AG09309 (cell line): ENCODE measurements around the gene GMCL2.

Experiments
- DNase-seq: peaks from one replicate; pipeline ENCODE4 v3.0.0-alpha.2; 2010; ENCODE audit warnings: low read depth
- H3K4me3 ChIP-seq: 2 replicates; pipeline ENCODE4 v1.5.1; 2011; ENCODE audit warnings: mild to moderate bottlenecking, low read depth, low read length, moderate library complexity; ENCODE audit not compliant: control insufficient read depth
- TF ChIP-seq, protein P1 (sequence below): IDR thresholded peaks from 2 replicates; pipeline ENCODE4 v1.5.1; 2011; ENCODE audit warnings: mild to moderate bottlenecking, low read depth, low read length, inconsistent platforms; ENCODE audit not compliant: insufficient read depth, control insufficient read depth; ENCODE audit errors: missing control alignments

Gene GMCL2

GRCh38 chr5:178180141-178180863 lies 6.9 kb downstream of the GMCL2 start:
- TF ChIP-seq, protein P1, sequence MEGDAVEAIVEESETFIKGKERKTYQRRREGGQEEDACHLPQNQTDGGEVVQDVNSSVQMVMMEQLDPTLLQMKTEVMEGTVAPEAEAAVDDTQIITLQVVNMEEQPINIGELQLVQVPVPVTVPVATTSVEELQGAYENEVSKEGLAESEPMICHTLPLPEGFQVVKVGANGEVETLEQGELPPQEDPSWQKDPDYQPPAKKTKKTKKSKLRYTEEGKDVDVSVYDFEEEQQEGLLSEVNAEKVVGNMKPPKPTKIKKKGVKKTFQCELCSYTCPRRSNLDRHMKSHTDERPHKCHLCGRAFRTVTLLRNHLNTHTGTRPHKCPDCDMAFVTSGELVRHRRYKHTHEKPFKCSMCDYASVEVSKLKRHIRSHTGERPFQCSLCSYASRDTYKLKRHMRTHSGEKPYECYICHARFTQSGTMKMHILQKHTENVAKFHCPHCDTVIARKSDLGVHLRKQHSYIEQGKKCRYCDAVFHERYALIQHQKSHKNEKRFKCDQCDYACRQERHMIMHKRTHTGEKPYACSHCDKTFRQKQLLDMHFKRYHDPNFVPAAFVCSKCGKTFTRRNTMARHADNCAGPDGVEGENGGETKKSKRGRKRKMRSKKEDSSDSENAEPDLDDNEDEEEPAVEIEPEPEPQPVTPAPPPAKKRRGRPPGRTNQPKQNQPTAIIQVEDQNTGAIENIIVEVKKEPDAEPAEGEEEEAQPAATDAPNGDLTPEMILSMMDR = no peak
- H3K4me3 ChIP-seq = no peak overlapping the region
- DNase-seq = no peak

DNA sequence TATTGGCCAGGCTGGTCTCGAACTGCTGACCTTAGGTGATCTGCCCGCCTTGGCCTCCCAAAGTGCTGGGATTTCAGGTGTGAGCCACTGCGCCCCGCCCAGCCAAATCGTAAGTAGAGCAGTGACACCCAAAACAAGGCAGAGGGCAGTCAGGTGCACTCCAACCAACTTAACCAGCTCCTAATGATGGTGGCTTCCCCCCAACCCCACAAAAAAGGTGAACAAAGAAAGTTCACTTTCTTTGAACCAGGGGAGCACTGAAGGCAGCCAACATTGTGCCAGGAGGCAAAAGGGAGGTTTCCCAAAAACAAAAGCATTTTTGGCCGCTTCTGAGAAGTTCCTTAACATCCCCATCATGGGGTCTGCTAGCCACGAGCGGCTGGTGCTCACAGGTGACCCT lies 9.6 kb downstream of the GMCL2 start:
- no peak for DNase-seq
- TF ChIP-seq, protein P1 = no peak
- H3K4me3 ChIP-seq = no peak overlapping the region

GRCh38 chr5:178176791-178177190 lies 10.4 kb downstream of the GMCL2 start:
- TF ChIP-seq, protein P1 = no peak
- DNase-seq = no peak

DNA sequence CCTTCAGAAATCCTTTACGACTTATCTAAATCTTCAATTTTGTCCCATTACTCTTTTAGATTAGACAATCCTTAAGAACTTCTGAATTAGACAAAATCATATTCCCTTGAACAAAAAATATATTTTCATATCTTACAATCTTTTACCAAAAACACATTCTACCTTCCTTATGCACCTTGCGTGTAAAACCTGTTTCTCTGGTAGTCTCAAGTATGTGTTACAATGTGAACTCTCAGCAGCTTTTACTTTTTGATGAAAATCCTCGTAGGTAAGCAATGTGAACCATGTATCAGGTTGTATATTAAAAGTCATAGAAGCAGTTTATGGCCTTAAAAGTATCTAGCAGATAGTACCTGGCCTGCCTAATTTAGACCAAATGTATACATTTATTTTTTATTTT lies 12.7 kb downstream of the GMCL2 start:
- TF ChIP-seq, protein P1 = no peak
- H3K4me3 ChIP-seq = no peak overlapping the region
- no peak for DNase-seq

More at GRCh38 chr5:178176791-178177190, 10.4 kb downstream of the GMCL2 start:
- H3K4me3 ChIP-seq = no peak overlapping the region

DNA sequence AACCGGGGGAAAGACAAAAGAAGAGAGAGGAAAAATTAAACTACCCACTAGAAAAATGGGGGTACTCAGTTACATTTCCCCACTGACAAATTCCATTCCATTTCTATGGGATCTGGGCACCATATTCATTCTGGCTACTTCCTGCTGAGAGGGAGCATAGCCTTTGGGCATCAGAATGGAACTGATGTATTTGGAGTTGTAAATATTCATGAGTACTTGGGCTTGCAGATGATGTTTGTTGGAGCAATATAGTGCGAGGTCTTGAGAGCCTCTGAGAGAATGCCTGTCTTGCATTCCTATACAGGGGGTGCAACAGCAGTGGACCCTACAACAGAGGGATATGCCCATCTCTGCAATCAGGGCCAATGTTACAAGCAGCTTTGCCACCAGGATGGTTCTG lies 16.7 kb downstream of the GMCL2 start:
- TF ChIP-seq, protein P1 = no peak
- no peak for DNase-seq
- no peak overlapping the region for H3K4me3 ChIP-seq

DNA sequence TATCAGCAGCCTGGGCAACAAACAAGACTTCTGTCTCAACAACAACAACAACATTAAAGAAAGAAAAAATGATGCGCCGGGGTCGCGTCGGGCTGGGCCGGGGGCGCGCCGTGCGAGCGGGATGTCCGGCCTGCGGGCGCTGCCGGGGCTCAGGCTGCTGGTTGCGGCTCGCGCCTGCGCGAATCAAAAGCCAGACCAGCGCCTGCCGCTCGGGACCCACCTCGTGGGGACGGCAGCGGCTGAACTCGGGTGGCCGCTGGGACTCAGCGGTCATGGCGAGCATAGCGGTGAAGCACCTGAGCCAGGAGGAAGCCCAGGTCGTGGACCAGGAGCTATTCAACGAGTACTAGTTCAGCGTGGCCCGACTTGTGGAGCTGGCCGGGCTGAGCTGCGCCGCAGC lies 21.6 kb downstream of the GMCL2 start:
- H3K4me3 ChIP-seq = no peak overlapping the region
- DNase-seq = no peak
- TF ChIP-seq, protein P1 = no peak
